Astrocyte (in vitro differentiated cells and primary cell): Measurements from ENCODE around the gene GSTP1.

Experiments
- CTCF ChIP-seq: IDR thresholded peaks from 2 replicates; pipeline ENCODE4 v1.5.1; 2011; ENCODE audit warnings: low read depth, mild to moderate bottlenecking, inconsistent platforms, low read length, moderate library complexity; ENCODE audit not compliant: insufficient read depth
- EZH2 ChIP-seq: IDR thresholded peaks from 2 replicates; pipeline ENCODE4 v1.6.1; 2012; ENCODE audit warnings: mild to moderate bottlenecking, low read length, inconsistent platforms; ENCODE audit not compliant: insufficient read depth

GRCh38 chr11:67543585-67543984 is 40.0 kb upstream of the GSTP1 start:
- no peak for TF ChIP-seq CTCF
- TF ChIP-seq EZH2: no peak
